IPS DF 6.9 (cell line): ENCODE results near the gene GMEB2.
A peak's percentile ranks its signal among the peaks of the same experiment; 100 is the strongest.
"Not testable (repeated sequence)": the region's sequence is repeated elsewhere in the genome, so short reads cannot be mapped to it uniquely, and the experiment has no call there.

ENCODE experiments used
- DNase-seq: peaks from one replicate; pipeline ENCODE4 v3.0.0-alpha.2; 2013; ENCODE audit warnings: low read depth, low spot score
- H3K27ac ChIP-seq: one replicate; pipeline ENCODE4 v1.5.1; 2013; ENCODE audit warnings: low read length, control low read depth
- H3K27me3 ChIP-seq: 2 replicates; pipeline ENCODE4 v1.6.1; 2013; ENCODE audit warnings: mild to moderate bottlenecking, low read length; ENCODE audit not compliant: control insufficient read depth, insufficient read depth
- H3K36me3 ChIP-seq: 2 replicates; pipeline ENCODE4 v1.6.1; 2013; ENCODE audit warnings: low read length; ENCODE audit not compliant: control insufficient read depth, insufficient read depth
- H3K4me1 ChIP-seq: 2 replicates; pipeline ENCODE4 v1.6.1; 2013; ENCODE audit warnings: low read length; ENCODE audit not compliant: control insufficient read depth, insufficient read depth
- H3K4me3 ChIP-seq: 2 replicates; pipeline ENCODE4 v1.5.1; 2013; ENCODE audit warnings: mild to moderate bottlenecking, low read length
- H3K9me3 ChIP-seq: 2 replicates; pipeline ENCODE4 v1.6.1; 2013; ENCODE audit warnings: low read length, inconsistent platforms; ENCODE audit not compliant: control insufficient read depth, insufficient read depth
- WGBS: extraction: QIAGEN DNeasy Blood & Tissue Kit; methylation state at CpG from one replicate; pipeline ENCODE4 v1.1.7; 2013; ENCODE audit warnings: mixed read lengths, missing lambda C conversion rate; ENCODE audit not compliant: insufficient read length, insufficient coverage; 5-methylcytosine and 5-hydroxymethylcytosine counted together

The GMEB2 gene

GRCh38 chr20:63648895-63649589 is 22.1 kb upstream of the GMEB2 start:
- no peaks in the 10 kb centered on the region for H3K27me3 ChIP-seq
- no peaks in the 10 kb centered on the region for H3K36me3 ChIP-seq
- WGBS, result no CpG with 5 or more reads among the region's 11 CpGs
- DNase-seq, result no peak
- H3K27ac ChIP-seq, result no peak overlapping the region
- H3K9me3 ChIP-seq, result no peaks in the 10 kb centered on the region
- H3K4me1 ChIP-seq, result no peaks in the 10 kb centered on the region; the same call in 1 of the 2 replicates
- H3K4me3 ChIP-seq, result no peak overlapping the region

GRCh38 chr20:63648190-63648589 is 21.3 kb upstream of the GMEB2 start:
- Histone ChIP-seq H3K27ac (no peak overlapping the region), H3K9me3 (no peaks in the 10 kb centered on the region), H3K27me3 (no peaks in the 10 kb centered on the region), H3K4me1 (no peaks in the 10 kb centered on the region; the same call in 1 of the 2 replicates), H3K36me3 (no peaks in the 10 kb centered on the region), H3K4me3 (no peak overlapping the region)
- WGBS, result no CpG with 5 or more reads among the region's 6 CpGs
- DNase-seq, result no peak

- Histone ChIP-seq H3K36me3 (no peaks in the 10 kb centered on the region), H3K27me3 (no peaks in the 10 kb centered on the region), H3K4me1 (peaks cover 3% of the 10 kb centered on the region; the same call in 1 of the 2 replicates), H3K27ac (no peak overlapping the region), H3K9me3 (no peaks in the 10 kb centered on the region), H3K4me3 (no peak overlapping the region)
- no peak for DNase-seq
- WGBS, result no CpG with 5 or more reads among the region's 4 CpGs
Observed at GRCh38 chr20:63645218-63645617, 18.3 kb upstream of the GMEB2 start.

- no peak for DNase-seq
Observed at GRCh38 chr20:63643946-63644345, 17.0 kb upstream of the GMEB2 start.

GRCh38 chr20:63643499-63643898 is 16.6 kb upstream of the GMEB2 start:
- Histone ChIP-seq H3K27me3 (no peaks in the 10 kb centered on the region), H3K4me3 (no peak overlapping the region), H3K9me3 (no peaks in the 10 kb centered on the region), H3K4me1 (peaks cover 3% of the 10 kb centered on the region; the same call in 1 of the 2 replicates), H3K27ac (no peak overlapping the region), H3K36me3 (no peaks in the 10 kb centered on the region)
- DNase-seq, result no peak
- WGBS, result no CpG with 5 or more reads among the region's 10 CpGs

More at GRCh38 chr20:63643946-63644345, 17.0 kb upstream of the GMEB2 start:
- Histone ChIP-seq H3K4me3 (no peak overlapping the region), H3K27ac (no peak overlapping the region), H3K27me3 (no peaks in the 10 kb centered on the region), H3K36me3 (no peaks in the 10 kb centered on the region), H3K9me3 (no peaks in the 10 kb centered on the region), H3K4me1 (peaks cover 3% of the 10 kb centered on the region; the same call in 1 of the 2 replicates)
- WGBS, result no CpG with 5 or more reads among the region's 15 CpGs

- Histone ChIP-seq H3K9me3 (no peaks in the 10 kb centered on the region), H3K27me3 (no peaks in the 10 kb centered on the region), H3K4me1 (peaks cover 3% of the 10 kb centered on the region; the same call in 1 of the 2 replicates), H3K36me3 (no peaks in the 10 kb centered on the region), H3K27ac (no peak overlapping the region), H3K4me3 (peak overlapping the region; percentile 60; the same call in 1 of the 2 replicates)
- no CpG with 5 or more reads among the region's 29 CpGs for WGBS
- DNase-seq, result no peak
Observed at GRCh38 chr20:63642527-63643247, 15.8 kb upstream of the GMEB2 start.

- no peak overlapping the region for H3K27ac ChIP-seq
- no peak for DNase-seq
- H3K4me1 ChIP-seq, result peaks cover 3% of the 10 kb centered on the region; the same call in 1 of the 2 replicates
- no peaks in the 10 kb centered on the region for H3K9me3 ChIP-seq
- no peaks in the 10 kb centered on the region for H3K36me3 ChIP-seq
- no CpG with 5 or more reads among the region's 86 CpGs for whole genome bisulfite sequencing
- no peaks in the 10 kb centered on the region for H3K27me3 ChIP-seq
- peak overlapping the region; percentile 60; the same call in 1 of the 2 replicates for H3K4me3 ChIP-seq
Observed at GRCh38 chr20:63641792-63642523, 15.1 kb upstream of the GMEB2 start.

- Histone ChIP-seq H3K36me3 (no peaks in the 10 kb centered on the region), H3K9me3 (no peaks in the 10 kb centered on the region), H3K4me3 (peak overlapping the region; percentile 12; the same call in 1 of the 2 replicates), H3K27me3 (no peaks in the 10 kb centered on the region), H3K27ac (no peak overlapping the region), H3K4me1 (peaks cover 3% of the 10 kb centered on the region; the same call in 1 of the 2 replicates)
- DNase-seq, result no peak
- no CpG with 5 or more reads among the region's 47 CpGs for WGBS
Observed at GRCh38 chr20:63641146-63641791, 14.4 kb upstream of the GMEB2 start.

GRCh38 chr20:63640686-63641085 is 13.8 kb upstream of the GMEB2 start:
- H3K27ac ChIP-seq, H3K9me3 ChIP-seq, H3K4me3 ChIP-seq, DNase-seq, H3K27me3 ChIP-seq, H3K4me1 ChIP-seq, H3K36me3 ChIP-seq: not testable (repeated sequence)
- WGBS, result no CpG with 5 or more reads among the region's 17 CpGs

- Histone ChIP-seq H3K27me3 (no peaks in the 10 kb centered on the region), H3K4me1 (peaks cover 3% of the 10 kb centered on the region; the same call in 1 of the 2 replicates), H3K27ac (no peak overlapping the region), H3K9me3 (no peaks in the 10 kb centered on the region), H3K36me3 (no peaks in the 10 kb centered on the region), H3K4me3 (no peak overlapping the region)
- no peak for DNase-seq
- WGBS, result no CpG with 5 or more reads among the region's 8 CpGs
Observed at GRCh38 chr20:63640086-63640485, 13.2 kb upstream of the GMEB2 start.
